Measurements from ENCODE around the gene KLHDC2. TPM values are rescaled to one million over a fixed set of nuclear protein-coding genes. Genes with fewer than 3 reads are reported as not detected.
A peak's percentile ranks its signal among the peaks of the same experiment; 100 is the strongest.

Gene KLHDC2
- total RNA-seq, 1 experiment from 2014 or later, result 26.8 TPM

- Mint-ChIP-seq H3K27me3 (ENCODE audit: unreplicated experiment) (no peaks in the 10 kb centered on the region), H3K27ac (ENCODE audit: unreplicated experiment) (no peak overlapping the region), H3K4me1 (ENCODE audit: low read depth, unreplicated experiment) (no peaks in the 10 kb centered on the region), H3K9me3 (ENCODE audit: low read depth, unreplicated experiment) (no peaks in the 10 kb centered on the region), H3K36me3 (ENCODE audit: insufficient read depth, unreplicated experiment) (no peaks in the 10 kb centered on the region), H3K4me3 (ENCODE audit: low read depth, unreplicated experiment) (no peak overlapping the region)
- no TSS peak for BruUV-seq (replicated peaks)
- CTCF ChIA-PET, result no interaction called here
- no peak for TF ChIP-seq CTCF (IDR thresholded peaks at IDR 0.05; ENCODE audit: unreplicated experiment)
- intact Hi-C loops (cut with micrococcal nuclease; ENCODE audit: unreplicated experiment), result no loop called here
- DNase-seq, result no peak
Observed at GRCh38 chr14:49754570-49755097, 13.3 kb upstream of the KLHDC2 start.

- intact Hi-C loops (cut with micrococcal nuclease; ENCODE audit: unreplicated experiment), result no loop called here
- CTCF ChIA-PET, result no interaction called here
- Mint-ChIP-seq H3K4me3 (ENCODE audit: low read depth, unreplicated experiment) (no peak overlapping the region), H3K4me1 (ENCODE audit: low read depth, unreplicated experiment) (no peaks in the 10 kb centered on the region), H3K27me3 (ENCODE audit: unreplicated experiment) (no peaks in the 10 kb centered on the region), H3K36me3 (ENCODE audit: insufficient read depth, unreplicated experiment) (no peaks in the 10 kb centered on the region), H3K9me3 (ENCODE audit: low read depth, unreplicated experiment) (no peaks in the 10 kb centered on the region), H3K27ac (ENCODE audit: unreplicated experiment) (no peak overlapping the region)
- no peak for DNase-seq
- BruUV-seq (replicated peaks), result no TSS peak
- no peak for TF ChIP-seq CTCF (IDR thresholded peaks at IDR 0.05; ENCODE audit: unreplicated experiment)
Observed at GRCh38 chr14:49755378-49755777, 12.6 kb upstream of the KLHDC2 start.

GRCh38 chr14:49761839-49762551 lies 6.0 kb upstream of the KLHDC2 start:
- CTCF ChIA-PET, result no interaction called here
- Mint-ChIP-seq H3K9me3 (ENCODE audit: low read depth, unreplicated experiment) (no peaks in the 10 kb centered on the region), H3K27me3 (ENCODE audit: unreplicated experiment) (no peaks in the 10 kb centered on the region), H3K4me1 (ENCODE audit: low read depth, unreplicated experiment) (peaks cover 6% of the 10 kb centered on the region), H3K27ac (ENCODE audit: unreplicated experiment) (no peak overlapping the region), H3K4me3 (ENCODE audit: low read depth, unreplicated experiment) (no peak overlapping the region), H3K36me3 (ENCODE audit: insufficient read depth, unreplicated experiment) (peaks cover 5% of the 10 kb centered on the region)
- intact Hi-C loops (cut with micrococcal nuclease; ENCODE audit: unreplicated experiment), result no loop called here
- BruUV-seq (replicated peaks), result no TSS peak
- no peak for TF ChIP-seq CTCF (IDR thresholded peaks at IDR 0.05; ENCODE audit: unreplicated experiment)
- no peak for DNase-seq

- intact Hi-C loops (cut with micrococcal nuclease; ENCODE audit: unreplicated experiment), result loop anchor here (5.0 kb wide), 2 partner anchors 75 to 135 kb away; partner anchors contain the start of gene KLHDC1
- H3K4me3 Mint-ChIP-seq (ENCODE audit: low read depth, unreplicated experiment), result peak overlapping the region; percentile 85
- H3K36me3 Mint-ChIP-seq (ENCODE audit: insufficient read depth, unreplicated experiment), result peaks cover 44% of the 10 kb centered on the region
- CTCF ChIA-PET, result interaction anchor here (1.8 to 3.8 kb wide), 2 partner anchors 75 to 132 kb away, joined by 6 to 27 read pairs; partner anchors contain the start of gene DNAAF2
- H3K4me1 Mint-ChIP-seq (ENCODE audit: low read depth, unreplicated experiment), result peaks cover 28% of the 10 kb centered on the region
- H3K27me3 Mint-ChIP-seq (ENCODE audit: unreplicated experiment), result no peaks in the 10 kb centered on the region
- DNase-seq, result peak; percentile 3
- H3K27ac Mint-ChIP-seq (ENCODE audit: unreplicated experiment), result peak overlapping the region; percentile 78
- no TSS peak for BruUV-seq (replicated peaks)
- TF ChIP-seq CTCF (IDR thresholded peaks at IDR 0.05; ENCODE audit: unreplicated experiment), result no peak
- H3K9me3 Mint-ChIP-seq (ENCODE audit: low read depth, unreplicated experiment), result no peaks in the 10 kb centered on the region
Observed at GRCh38 chr14:49766839-49767238, 1.1 kb upstream of the KLHDC2 start.
